ENCODE results near the gene PIAS1. TPM values are rescaled to one million over a fixed set of nuclear protein-coding genes. Genes with fewer than 3 reads are reported as not detected.

Gene PIAS1
- total and polyA plus RNA-seq, 2 donors (not counting 3 experiments of a cell fraction or from before 2014, with no cell fraction given): 23.7 to 24.2 TPM

DNA sequence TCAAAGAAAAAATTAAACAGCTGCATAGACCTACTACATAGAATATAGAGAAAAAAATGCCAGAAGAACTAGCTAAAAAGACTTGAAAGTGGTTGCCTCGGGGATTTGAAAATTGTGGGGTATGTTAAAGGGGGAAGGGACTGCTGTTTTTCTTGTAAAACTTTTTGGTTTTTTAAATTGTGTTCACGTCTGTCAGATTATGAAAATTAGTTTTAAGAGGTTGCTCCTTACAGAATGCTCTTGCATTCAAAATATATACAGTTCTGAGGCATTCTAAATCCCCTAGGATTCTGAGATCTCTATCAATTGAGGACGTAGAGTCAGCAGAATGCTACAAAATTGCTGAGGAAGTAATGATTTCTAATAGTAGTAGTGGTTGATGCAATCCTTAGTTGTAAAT is 28.6 kb downstream of the PIAS1 start:
- BruUV-seq (replicated peaks): no TSS peak
- intact Hi-C loops (cut with micrococcal nuclease) (no loop called here), dilution Hi-C loops (cut with MboI; ENCODE audit: extremely low pct_ligation_motif_present, low sequenced_read_pairs) (no loop called here)
- no peak overlapping the region for H3K27ac ChIP-seq (ENCODE audit: insufficient read depth, low read depth, low read length)
- no peak overlapping the region for H3K4me3 ChIP-seq (replicated peaks in 1 of 3; ENCODE audit: insufficient read depth in 1 of 3, low read depth in 1 of 3, low read length in 3 of 3)
- no peaks in the 10 kb centered on the region for H3K9me1 ChIP-seq (replicated peaks; ENCODE audit: control insufficient read depth, extremely low read depth, insufficient read depth, low read length)
- peaks cover 86% of the 10 kb centered on the region for H3K79me2 ChIP-seq (ENCODE audit: control insufficient read depth, insufficient read depth, low read length)
- ChIA-PET POLR2A (no interaction called here), CTCF (interaction anchor here (0.7 to 1.6 kb wide), 7 partner anchors 8 to 307 kb away, joined by 3 to 5 read pairs (median 3); no protein-coding TSS in a partner anchor)
- DNase-seq (ENCODE audit: low read depth, low spot score) (no peak), FAIRE-seq (no peak)
- H3K4me2 ChIP-seq (ENCODE audit: insufficient read depth, low read length): no peak overlapping the region
- H2AFZ ChIP-seq (ENCODE audit: low read depth, low read length): no peak overlapping the region
- H3K36me3 ChIP-seq (ENCODE audit: control insufficient read depth in 2 of 2, extremely low read depth in 1 of 2, insufficient read depth in 2 of 2, low read length in 2 of 2): no peaks in the 10 kb centered on the region
- H3K4me1 ChIP-seq (ENCODE audit: control insufficient read depth, extremely low read depth, insufficient read depth, low read length): peaks cover 4% of the 10 kb centered on the region
- H3K27me3 ChIP-seq (ENCODE audit: control insufficient read depth in 2 of 2, insufficient read depth in 2 of 2, low read length in 2 of 2): no peaks in the 10 kb centered on the region
- peaks cover 25% of the 10 kb centered on the region for H4K20me1 ChIP-seq (replicated peaks; ENCODE audit: control insufficient read depth, extremely low read depth, insufficient read depth, low read length)
- TF ChIP-seq POLR2A (IDR thresholded peaks at IDR 0.05; ENCODE audit: low read depth, low read length): no peak
- TF ChIP-seq, protein P1, sequence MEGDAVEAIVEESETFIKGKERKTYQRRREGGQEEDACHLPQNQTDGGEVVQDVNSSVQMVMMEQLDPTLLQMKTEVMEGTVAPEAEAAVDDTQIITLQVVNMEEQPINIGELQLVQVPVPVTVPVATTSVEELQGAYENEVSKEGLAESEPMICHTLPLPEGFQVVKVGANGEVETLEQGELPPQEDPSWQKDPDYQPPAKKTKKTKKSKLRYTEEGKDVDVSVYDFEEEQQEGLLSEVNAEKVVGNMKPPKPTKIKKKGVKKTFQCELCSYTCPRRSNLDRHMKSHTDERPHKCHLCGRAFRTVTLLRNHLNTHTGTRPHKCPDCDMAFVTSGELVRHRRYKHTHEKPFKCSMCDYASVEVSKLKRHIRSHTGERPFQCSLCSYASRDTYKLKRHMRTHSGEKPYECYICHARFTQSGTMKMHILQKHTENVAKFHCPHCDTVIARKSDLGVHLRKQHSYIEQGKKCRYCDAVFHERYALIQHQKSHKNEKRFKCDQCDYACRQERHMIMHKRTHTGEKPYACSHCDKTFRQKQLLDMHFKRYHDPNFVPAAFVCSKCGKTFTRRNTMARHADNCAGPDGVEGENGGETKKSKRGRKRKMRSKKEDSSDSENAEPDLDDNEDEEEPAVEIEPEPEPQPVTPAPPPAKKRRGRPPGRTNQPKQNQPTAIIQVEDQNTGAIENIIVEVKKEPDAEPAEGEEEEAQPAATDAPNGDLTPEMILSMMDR (IDR thresholded peaks at IDR 0.05; ENCODE audit: extremely low read depth in 1 of 2, insufficient read depth in 1 of 2, low read depth in 1 of 2, low read length in 2 of 2): no peak
- no peak for TF ChIP-seq JUN (IDR thresholded peaks at IDR 0.05; ENCODE audit: borderline replicate concordance, insufficient read depth, insufficient read length, low read depth)
- TF ChIP-seq, protein P2, sequence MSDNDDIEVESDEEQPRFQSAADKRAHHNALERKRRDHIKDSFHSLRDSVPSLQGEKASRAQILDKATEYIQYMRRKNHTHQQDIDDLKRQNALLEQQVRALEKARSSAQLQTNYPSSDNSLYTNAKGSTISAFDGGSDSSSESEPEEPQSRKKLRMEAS (IDR thresholded peaks at IDR 0.05; ENCODE audit: insufficient read depth, insufficient read length): no peak
- no peak for TF ChIP-seq MYC (IDR thresholded peaks at IDR 0.05; ENCODE audit: low read depth, low read length)
- TF ChIP-seq FOS (IDR thresholded peaks at IDR 0.05; ENCODE audit: borderline replicate concordance, insufficient read depth, low read length): no peak
- no peak for TF ChIP-seq EZH2 (IDR thresholded peaks at IDR 0.05; ENCODE audit: borderline replicate concordance, low read depth, low read length, severe bottlenecking)
- no peak for TF ChIP-seq POLR2AphosphoS5 (IDR thresholded peaks at IDR 0.05; ENCODE audit: insufficient read depth, low read depth, low read length)
- no peak for TF ChIP-seq GATA2 (IDR thresholded peaks at IDR 0.05; ENCODE audit: insufficient read depth, insufficient read length, low read depth, low read length)
- H3K9ac ChIP-seq (replicated peaks; ENCODE audit: extremely low read depth, insufficient read depth, low read length): no peak overlapping the region
- no peaks in the 10 kb centered on the region for H3K9me3 ChIP-seq (replicated peaks; ENCODE audit: control insufficient read depth, insufficient read depth, low read length)

Data from endothelial cell of umbilical vein (primary cell).